Osteoblast (primary cell): ENCODE data around the gene HIKESHI. TPM values are rescaled to one million over a fixed set of nuclear protein-coding genes. Genes with fewer than 3 reads are reported as not detected.
"Not testable (repeated sequence)": the region's sequence is repeated elsewhere in the genome, so short reads cannot be mapped to it uniquely, and the experiment has no call there.

Experiments used
- DNase-seq: peaks from one replicate; pipeline ENCODE4 v3.0.0; 2011; ENCODE audit warnings: low spot score, mixed read lengths; ENCODE audit not compliant: insufficient read length; ENCODE audit errors: missing footprints
- H2AFZ ChIP-seq: 2 replicates; pipeline ENCODE4 v1.6.0; 2011; ENCODE audit warnings: mild to moderate bottlenecking, low read length
- H3K27ac ChIP-seq: 2 replicates; pipeline ENCODE4 v1.5.1; 2011; ENCODE audit warnings: mild to moderate bottlenecking, low read depth, low read length, moderate library complexity
- H3K27me3 ChIP-seq: 2 replicates; pipeline ENCODE4 v1.6.0; 2012; ENCODE audit warnings: mild to moderate bottlenecking, control low read depth, inconsistent platforms, low read length, moderate library complexity; ENCODE audit not compliant: insufficient read depth
- H3K36me3 ChIP-seq: 2 replicates; pipeline ENCODE4 v1.5.1; 2011; ENCODE audit warnings: mild to moderate bottlenecking, low read length, control low read depth, moderate library complexity; ENCODE audit not compliant: insufficient read depth
- H3K4me1 ChIP-seq: 2 replicates; pipeline ENCODE4 v1.5.1; 2011; ENCODE audit warnings: mild to moderate bottlenecking, low read length, control low read depth, moderate library complexity; ENCODE audit not compliant: insufficient read depth
- H3K4me2 ChIP-seq: 2 replicates; pipeline ENCODE4 v1.6.0; 2011; ENCODE audit warnings: mild to moderate bottlenecking, low read length; ENCODE audit not compliant: insufficient read depth
- H3K4me3 ChIP-seq: fragments of 200-600 bp; sonication (generic); 3 replicates; pipeline ENCODE4 v1.5.1; 2012; ENCODE audit warnings: mild to moderate bottlenecking, low read length, inconsistent platforms; ENCODE audit not compliant: insufficient read depth
- H3K79me2 ChIP-seq: 2 replicates; pipeline ENCODE4 v1.6.0; 2012; ENCODE audit warnings: mild to moderate bottlenecking, low read length, control low read depth, inconsistent platforms; ENCODE audit not compliant: insufficient read depth
- H3K9me3 ChIP-seq: 2 replicates; pipeline ENCODE4 v1.5.1; 2011; ENCODE audit warnings: low read depth, low read length, control low read depth
- H4K20me1 ChIP-seq: 2 replicates; pipeline ENCODE4 v1.6.0; 2012; ENCODE audit warnings: mild to moderate bottlenecking, low read length, control low read depth; ENCODE audit not compliant: insufficient read depth
- CTCF ChIP-seq: IDR thresholded peaks from 2 replicates; pipeline ENCODE4 v1.5.1; 2011; ENCODE audit warnings: mild to moderate bottlenecking, low read depth, low read length, moderate library complexity; ENCODE audit errors: extremely low read depth
- total RNA-seq: library from RNA; depleted of rRNA; stranded (reverse); fragments of >200 nt; gene quantifications from 2 replicates; pipeline ENCODE4 v1.2.3, GENCODE V29; 2012

Gene HIKESHI
- total RNA-seq, 1 donor: 65.9 TPM

- Histone ChIP-seq H3K36me3 (no peaks in the 10 kb centered on the region), H4K20me1 (no peaks in the 10 kb centered on the region), H3K27me3 (no peaks in the 10 kb centered on the region), H3K79me2 (no peaks in the 10 kb centered on the region), H3K9me3 (no peaks in the 10 kb centered on the region), H3K4me3 (no peak overlapping the region), H3K27ac (no peak overlapping the region), H3K4me2 (no peak overlapping the region), H2AFZ (no peak overlapping the region), H3K4me1 (peaks cover 5% of the 10 kb centered on the region)
- DNase-seq: no peak
- TF ChIP-seq CTCF: no peak
Observed at GRCh38 chr11:86292912-86293616, 9.0 kb upstream of the HIKESHI start.

GRCh38 chr11:86294026-86294425 is 8.0 kb upstream of the HIKESHI start:
- Histone ChIP-seq H3K4me2 (no peak overlapping the region), H3K36me3 (no peaks in the 10 kb centered on the region), H2AFZ (no peak overlapping the region), H3K4me3 (no peak overlapping the region), H3K4me1 (peaks cover 5% of the 10 kb centered on the region), H3K27ac (no peak overlapping the region), H3K79me2 (no peaks in the 10 kb centered on the region), H3K9me3 (no peaks in the 10 kb centered on the region), H4K20me1 (no peaks in the 10 kb centered on the region), H3K27me3 (no peaks in the 10 kb centered on the region)
- DNase-seq: no peak
- TF ChIP-seq CTCF: no peak

- H2AFZ ChIP-seq: peak overlapping the region; percentile 97
- DNase-seq: no peak
- peaks cover 5% of the 10 kb centered on the region for H3K36me3 ChIP-seq
- H3K27me3 ChIP-seq: peaks cover 2% of the 10 kb centered on the region
- no peaks in the 10 kb centered on the region for H4K20me1 ChIP-seq
- peaks cover 9% of the 10 kb centered on the region for H3K4me1 ChIP-seq
- H3K9me3 ChIP-seq: no peaks in the 10 kb centered on the region
- peak overlapping the region; percentile 90 for H3K4me3 ChIP-seq
- H3K79me2 ChIP-seq: peaks cover 40% of the 10 kb centered on the region
- H3K4me2 ChIP-seq: peak overlapping the region; percentile 87
- TF ChIP-seq CTCF: no peak
- no peak overlapping the region for H3K27ac ChIP-seq
Observed at GRCh38 chr11:86301742-86302091, 323 bp upstream of the HIKESHI start.

GRCh38 chr11:86303257-86303656 is 1.2 kb downstream of the HIKESHI start:
- peak; percentile 44 for DNase-seq
- H3K9me3 ChIP-seq: no peaks in the 10 kb centered on the region
- H4K20me1 ChIP-seq: no peaks in the 10 kb centered on the region
- H3K79me2 ChIP-seq: peaks cover 40% of the 10 kb centered on the region
- H3K27ac ChIP-seq: peak overlapping the region; percentile 92
- TF ChIP-seq CTCF: no peak
- no peak overlapping the region for H2AFZ ChIP-seq
- H3K27me3 ChIP-seq: peaks cover 2% of the 10 kb centered on the region
- H3K4me2 ChIP-seq: peak overlapping the region; percentile 87
- peaks cover 9% of the 10 kb centered on the region for H3K4me1 ChIP-seq
- H3K4me3 ChIP-seq: peak overlapping the region; percentile 90
- H3K36me3 ChIP-seq: peaks cover 5% of the 10 kb centered on the region

GRCh38 chr11:86308710-86309109 is 6.7 kb downstream of the HIKESHI start:
- H4K20me1 ChIP-seq, H3K4me3 ChIP-seq, H3K36me3 ChIP-seq, H3K9me3 ChIP-seq, DNase-seq, H3K4me2 ChIP-seq, H2AFZ ChIP-seq, H3K27ac ChIP-seq, H3K27me3 ChIP-seq, H3K4me1 ChIP-seq: not testable (repeated sequence)
- peaks cover 33% of the 10 kb centered on the region for H3K79me2 ChIP-seq
